ENCODE results near the gene TMEFF2. TPM values are rescaled to one million over a fixed set of nuclear protein-coding genes. Genes with fewer than 3 reads are reported as not detected.

TMEFF2 gene
- total and polyA plus RNA-seq, 2 of the 8 experiments (the other 6 are each of a cell fraction or from before 2014, with no cell fraction given): 0.91 to 3.7 TPM

GRCh38 chr2:191913796-191914195 is 280.9 kb downstream of the TMEFF2 start:
- 0 out of 2 replicates have a peak overlapping the region, but pooled peaks have one; percentile 59 for H2AFZ ChIP-seq (ENCODE audit: low read length)
- H3K4me3 ChIP-seq (ENCODE audit: extremely low read depth in 1 of 4, insufficient read depth in 2 of 4, low read depth in 3 of 4, low read length in 4 of 4): no peak overlapping the region
- no peaks in the 10 kb centered on the region for H3K36me3 ChIP-seq (ENCODE audit: control insufficient read depth in 2 of 4, insufficient read depth in 4 of 4, low read length in 3 of 4)
- no peaks in the 10 kb centered on the region for H3K79me1 ChIP-seq (ENCODE audit: low read depth, low read length)
- no peak overlapping the region for H2BK20ac ChIP-seq (ENCODE audit: low read length)
- 78% methylated on average over 1 of the region's 1 CpG; no CpG with 5 or more reads in 1 of the 2 experiments for WGBS, 2 experiments (ENCODE audit: extremely low coverage in 1 of 2, insufficient coverage in 1 of 2, insufficient read length in 1 of 2, insufficient replicate concordance in 2 of 2, low coverage in 1 of 2, low lambda C conversion rate in 2 of 2, missing lambda C conversion rate in 1 of 2)
- no peak overlapping the region for H3K23ac ChIP-seq (ENCODE audit: insufficient read length)
- no peak overlapping the region for H3K4me2 ChIP-seq (ENCODE audit: insufficient read depth in 1 of 2, low read depth in 2 of 2, low read length in 2 of 2)
- no peak overlapping the region for H2BK12ac ChIP-seq (ENCODE audit: low read depth, low read length)
- no peak overlapping the region for H3K27ac ChIP-seq (ENCODE audit: low read depth, low read length)
- no peak overlapping the region for H3K4ac ChIP-seq (replicated peaks; ENCODE audit: insufficient read length, low read depth, low read length)
- H3K27me3 ChIP-seq (replicated peaks in 1 of 4; ENCODE audit: control insufficient read depth in 3 of 4, extremely low read depth in 1 of 4, insufficient read depth in 3 of 4, low read length in 3 of 4): peaks cover 0 to 1% (median 0%) of the 10 kb centered on the region in 4 experiments; a peak in 1 of 7 replicates
- peaks cover 0 to 6% (median 3%) of the 10 kb centered on the region in 4 experiments; a peak in 2 of 7 replicates for H3K4me1 ChIP-seq (replicated peaks in 1 of 4; ENCODE audit: control insufficient read depth in 3 of 4, insufficient read depth in 4 of 4, low read length in 3 of 4)
- H2BK120ac ChIP-seq (replicated peaks; ENCODE audit: low read depth, low read length): no peak overlapping the region
- no peak overlapping the region for H4K5ac ChIP-seq (ENCODE audit: insufficient read length, low read depth, low read length)
- no peak for FAIRE-seq
- no peak overlapping the region for H2BK15ac ChIP-seq (ENCODE audit: low read length)
- CTCF ChIA-PET (ENCODE audit: partially characterized antibody): interaction anchor here (0.6 to 1.6 kb wide), 9 partner anchors 10 to 279 kb away, joined by 3 to 7 read pairs (median 3); no protein-coding TSS in a partner anchor
- H3K79me2 ChIP-seq (ENCODE audit: control insufficient read depth in 1 of 2, insufficient read depth in 2 of 2, low read length in 2 of 2): no peaks in the 10 kb centered on the region
- H3K23me2 ChIP-seq (ENCODE audit: low read depth, low read length): no peaks in the 10 kb centered on the region; the same call in 1 of the 2 replicates
- DNase-seq (ENCODE audit: low read depth in 1 of 2, low spot score in 2 of 2): no peak
- no peak overlapping the region for H3K14ac ChIP-seq (ENCODE audit: insufficient read length)
- no peaks in the 10 kb centered on the region for H3K9me3 ChIP-seq (ENCODE audit: insufficient read depth in 2 of 2, low read depth in 1 of 2, low read length in 1 of 2)
- no peak overlapping the region for H3K9ac ChIP-seq (replicated peaks in 1 of 4; ENCODE audit: extremely low read depth in 1 of 4, low read depth in 3 of 4, low read length in 3 of 4)
- H3K18ac ChIP-seq (ENCODE audit: extremely low read depth, low read length): no peak overlapping the region
- no peak overlapping the region for H2AK5ac ChIP-seq (ENCODE audit: low read depth, low read length)
- H3K56ac ChIP-seq (replicated peaks; ENCODE audit: insufficient read length, low read depth, low read length): no peak overlapping the region
- no peak overlapping the region for H2BK5ac ChIP-seq (ENCODE audit: low read depth, low read length)
- POLR2A ChIA-PET (ENCODE audit: partially characterized antibody): no interaction called here
- H4K8ac ChIP-seq (ENCODE audit: extremely low read depth, insufficient read depth, low read length): no peak overlapping the region
- no peak for TF ChIP-seq FOSL1 (IDR thresholded peaks at IDR 0.05; ENCODE audit: insufficient read depth, low read depth, low read length)
- no peaks in the 10 kb centered on the region for H4K20me1 ChIP-seq (replicated peaks in 1 of 2; ENCODE audit: control insufficient read depth in 1 of 2, insufficient read depth in 2 of 2, low read length in 2 of 2)
- H4K91ac ChIP-seq (replicated peaks; ENCODE audit: insufficient read length, low read length): no peak overlapping the region

Measured in H1 (cell line).